ENCODE measurements around the gene WAPL.

The WAPL gene

GRCh38 chr10:86506499-86506898 lies 15.1 kb downstream of the WAPL start:
- H3K9me3 Mint-ChIP-seq = no peaks in the 10 kb centered on the region
- H3K4me1 Mint-ChIP-seq (ENCODE audit: low read depth) = peaks cover 35% of the 10 kb centered on the region
- no peak overlapping the region for H3K4me3 Mint-ChIP-seq
- no peaks in the 10 kb centered on the region for H3K27me3 Mint-ChIP-seq
- H3K36me3 Mint-ChIP-seq (ENCODE audit: low read depth) = peaks cover 28% of the 10 kb centered on the region
- no peak overlapping the region for H3K27ac Mint-ChIP-seq

GRCh38 chr10:86506062-86506461 lies 15.5 kb downstream of the WAPL start:
- Mint-ChIP-seq H3K27ac (peak overlapping the region; percentile 38), H3K9me3 (no peaks in the 10 kb centered on the region), H3K36me3 (ENCODE audit: low read depth) (peaks cover 28% of the 10 kb centered on the region), H3K4me3 (no peak overlapping the region), H3K4me1 (ENCODE audit: low read depth) (peaks cover 38% of the 10 kb centered on the region), H3K27me3 (no peaks in the 10 kb centered on the region)

GRCh38 chr10:86504510-86504909 lies 17.1 kb downstream of the WAPL start:
- H3K4me1 Mint-ChIP-seq (ENCODE audit: low read depth) = peaks cover 52% of the 10 kb centered on the region
- H3K9me3 Mint-ChIP-seq = no peaks in the 10 kb centered on the region
- no peak overlapping the region for H3K4me3 Mint-ChIP-seq
- H3K27me3 Mint-ChIP-seq = no peaks in the 10 kb centered on the region
- H3K36me3 Mint-ChIP-seq (ENCODE audit: low read depth) = peaks cover 40% of the 10 kb centered on the region
- H3K27ac Mint-ChIP-seq = no peak overlapping the region

GRCh38 chr10:86500846-86501245 lies 20.7 kb downstream of the WAPL start:
- Mint-ChIP-seq H3K4me3 (no peak overlapping the region), H3K27me3 (no peaks in the 10 kb centered on the region), H3K4me1 (ENCODE audit: low read depth) (peaks cover 42% of the 10 kb centered on the region), H3K27ac (no peak overlapping the region), H3K36me3 (ENCODE audit: low read depth) (peaks cover 72% of the 10 kb centered on the region), H3K9me3 (no peaks in the 10 kb centered on the region)

GRCh38 chr10:86498598-86498997 lies 23.0 kb downstream of the WAPL start:
- Mint-ChIP-seq H3K27ac (peak overlapping the region; percentile 19), H3K4me1 (ENCODE audit: low read depth) (peaks cover 37% of the 10 kb centered on the region), H3K27me3 (no peaks in the 10 kb centered on the region), H3K4me3 (no peak overlapping the region), H3K36me3 (ENCODE audit: low read depth) (peaks cover 90% of the 10 kb centered on the region), H3K9me3 (no peaks in the 10 kb centered on the region)

- Mint-ChIP-seq H3K4me1 (ENCODE audit: low read depth) (peaks cover 28% of the 10 kb centered on the region), H3K4me3 (no peak overlapping the region), H3K27ac (no peak overlapping the region), H3K36me3 (ENCODE audit: low read depth) (peaks cover 87% of the 10 kb centered on the region), H3K9me3 (no peaks in the 10 kb centered on the region), H3K27me3 (no peaks in the 10 kb centered on the region)
Measured at GRCh38 chr10:86497621-86498020, 24.0 kb downstream of the WAPL start.

- H3K9me3 Mint-ChIP-seq = no peaks in the 10 kb centered on the region
- H3K27ac Mint-ChIP-seq = peak overlapping the region; percentile 16
- H3K4me1 Mint-ChIP-seq (ENCODE audit: low read depth) = peaks cover 5% of the 10 kb centered on the region
- H3K27me3 Mint-ChIP-seq = no peaks in the 10 kb centered on the region
- no peak overlapping the region for H3K4me3 Mint-ChIP-seq
- peaks cover 69% of the 10 kb centered on the region for H3K36me3 Mint-ChIP-seq (ENCODE audit: low read depth)
Measured at GRCh38 chr10:86489960-86490612, 31.5 kb downstream of the WAPL start.

- H3K4me1 Mint-ChIP-seq (ENCODE audit: low read depth) = peaks cover 3% of the 10 kb centered on the region
- no peak overlapping the region for H3K27ac Mint-ChIP-seq
- no peaks in the 10 kb centered on the region for H3K9me3 Mint-ChIP-seq
- H3K27me3 Mint-ChIP-seq = no peaks in the 10 kb centered on the region
- peaks cover 61% of the 10 kb centered on the region for H3K36me3 Mint-ChIP-seq (ENCODE audit: low read depth)
- H3K4me3 Mint-ChIP-seq = no peak overlapping the region
Measured at GRCh38 chr10:86489071-86489810, 32.4 kb downstream of the WAPL start.

GRCh38 chr10:86486856-86487255 lies 34.7 kb downstream of the WAPL start:
- Mint-ChIP-seq H3K36me3 (ENCODE audit: low read depth) (peaks cover 58% of the 10 kb centered on the region), H3K4me3 (no peak overlapping the region), H3K4me1 (ENCODE audit: low read depth) (no peaks in the 10 kb centered on the region), H3K27ac (peak overlapping the region; percentile 75), H3K9me3 (no peaks in the 10 kb centered on the region), H3K27me3 (no peaks in the 10 kb centered on the region)

- Mint-ChIP-seq H3K9me3 (no peaks in the 10 kb centered on the region), H3K27ac (no peak overlapping the region), H3K27me3 (no peaks in the 10 kb centered on the region), H3K36me3 (ENCODE audit: low read depth) (peaks cover 55% of the 10 kb centered on the region), H3K4me1 (ENCODE audit: low read depth) (peaks cover 4% of the 10 kb centered on the region), H3K4me3 (no peak overlapping the region)
Measured at GRCh38 chr10:86483664-86484063, 37.9 kb downstream of the WAPL start.

GRCh38 chr10:86481761-86482160 lies 39.8 kb downstream of the WAPL start:
- Mint-ChIP-seq H3K27me3 (no peaks in the 10 kb centered on the region), H3K9me3 (no peaks in the 10 kb centered on the region), H3K27ac (no peak overlapping the region), H3K4me1 (ENCODE audit: low read depth) (peaks cover 4% of the 10 kb centered on the region), H3K36me3 (ENCODE audit: low read depth) (peaks cover 44% of the 10 kb centered on the region), H3K4me3 (no peak overlapping the region)

GRCh38 chr10:86480571-86480970 lies 41.0 kb downstream of the WAPL start:
- Mint-ChIP-seq H3K9me3 (no peaks in the 10 kb centered on the region), H3K4me1 (ENCODE audit: low read depth) (peaks cover 4% of the 10 kb centered on the region), H3K27me3 (no peaks in the 10 kb centered on the region), H3K4me3 (no peak overlapping the region), H3K27ac (no peak overlapping the region), H3K36me3 (ENCODE audit: low read depth) (peaks cover 38% of the 10 kb centered on the region)

GRCh38 chr10:86472061-86472460 lies 49.5 kb downstream of the WAPL start:
- Mint-ChIP-seq H3K27ac (no peak overlapping the region), H3K27me3 (no peaks in the 10 kb centered on the region), H3K36me3 (ENCODE audit: low read depth) (peaks cover 58% of the 10 kb centered on the region), H3K9me3 (no peaks in the 10 kb centered on the region), H3K4me1 (ENCODE audit: low read depth) (no peaks in the 10 kb centered on the region), H3K4me3 (no peak overlapping the region)

GRCh38 chr10:86461963-86462804 lies 59.4 kb downstream of the WAPL start:
- H3K36me3 Mint-ChIP-seq (ENCODE audit: low read depth) = peaks cover 75% of the 10 kb centered on the region
- no peak overlapping the region for H3K27ac Mint-ChIP-seq

GRCh38 chr10:86451604-86451960 lies 70.0 kb downstream of the WAPL start:
- Mint-ChIP-seq H3K4me3 (no peak overlapping the region), H3K4me1 (ENCODE audit: low read depth) (peaks cover 36% of the 10 kb centered on the region), H3K27me3 (no peaks in the 10 kb centered on the region), H3K27ac (no peak overlapping the region), H3K36me3 (ENCODE audit: low read depth) (peaks cover 75% of the 10 kb centered on the region), H3K9me3 (no peaks in the 10 kb centered on the region)

More at GRCh38 chr10:86461963-86462804, 59.4 kb downstream of the WAPL start:
- no peaks in the 10 kb centered on the region for H3K27me3 Mint-ChIP-seq
- no peaks in the 10 kb centered on the region for H3K4me1 Mint-ChIP-seq (ENCODE audit: low read depth)
- H3K9me3 Mint-ChIP-seq = no peaks in the 10 kb centered on the region
- H3K4me3 Mint-ChIP-seq = no peak overlapping the region
